ENCODE results near the gene PPP2R2D. TPM values are rescaled to one million over a fixed set of nuclear protein-coding genes. Genes with fewer than 3 reads are reported as not detected.
A peak's percentile ranks its signal among the peaks of the same experiment; 100 is the strongest.

PPP2R2D gene
- total RNA-seq, 2 donors from 2014 or later: 23.5 to 23.7 TPM

- DNase-seq (ENCODE audit: low spot score): peak; percentile 60
- intact Hi-C loops (cut with DNase I): no loop called here
These were observed 53.7 kb downstream of the PPP2R2D start for GRCh38 chr10:131954356-131954965.

- intact Hi-C loops (cut with DNase I): no loop called here
- peak; percentile 55 for DNase-seq (ENCODE audit: low spot score)
These were observed 55.0 kb downstream of the PPP2R2D start for GRCh38 chr10:131955591-131956340.

- no peak for DNase-seq (ENCODE audit: low spot score)
- intact Hi-C loops (cut with DNase I): no loop called here
These were observed 59.0 kb downstream of the PPP2R2D start for GRCh38 chr10:131959841-131960240.

GRCh38 chr10:131960631-131961046 lies 59.8 kb downstream of the PPP2R2D start:
- peak; percentile 64 for DNase-seq (ENCODE audit: low spot score)
- intact Hi-C loops (cut with DNase I): no loop called here

- intact Hi-C loops (cut with DNase I): no loop called here
- peak; percentile 78 for DNase-seq (ENCODE audit: low spot score)
These were observed 60.4 kb downstream of the PPP2R2D start for GRCh38 chr10:131961047-131961776.

- DNase-seq (ENCODE audit: low spot score): peak; percentile 45
- intact Hi-C loops (cut with DNase I): no loop called here
These were observed 61.2 kb downstream of the PPP2R2D start for GRCh38 chr10:131961777-131962662.

GRCh38 chr10:131963350-131963749 lies 62.5 kb downstream of the PPP2R2D start:
- DNase-seq (ENCODE audit: low spot score): peak; percentile 75
- intact Hi-C loops (cut with DNase I): no loop called here

- DNase-seq (ENCODE audit: low spot score): peak; percentile 62
- intact Hi-C loops (cut with DNase I): no loop called here
These were observed 63.0 kb downstream of the PPP2R2D start for GRCh38 chr10:131963811-131964210.

GRCh38 chr10:131964298-131964697 lies 63.5 kb downstream of the PPP2R2D start:
- DNase-seq (ENCODE audit: low spot score): no peak
- intact Hi-C loops (cut with DNase I): no loop called here

GRCh38 chr10:131968949-131969348 lies 68.1 kb downstream of the PPP2R2D start:
- DNase-seq (ENCODE audit: low spot score): no peak
- intact Hi-C loops (cut with DNase I): no loop called here

GRCh38 chr10:131970946-131971345 lies 70.1 kb downstream of the PPP2R2D start:
- DNase-seq (ENCODE audit: low spot score): no peak
- intact Hi-C loops (cut with DNase I): no loop called here

- DNase-seq (ENCODE audit: low spot score): no peak
- intact Hi-C loops (cut with DNase I): no loop called here
These were observed 70.8 kb downstream of the PPP2R2D start for GRCh38 chr10:131971591-131971990.

- peak; percentile 80 for DNase-seq (ENCODE audit: low spot score)
- intact Hi-C loops (cut with DNase I): no loop called here
These were observed 71.8 kb downstream of the PPP2R2D start for GRCh38 chr10:131972474-131973071.

- DNase-seq (ENCODE audit: low spot score): peak; percentile 75
- intact Hi-C loops (cut with DNase I): no loop called here
These were observed 72.5 kb downstream of the PPP2R2D start for GRCh38 chr10:131973160-131973951.

- intact Hi-C loops (cut with DNase I): no loop called here
- peak; percentile 30 for DNase-seq (ENCODE audit: low spot score)
These were observed 73.4 kb downstream of the PPP2R2D start for GRCh38 chr10:131974034-131974817.

- intact Hi-C loops (cut with DNase I): no loop called here
These were observed 74.2 kb downstream of the PPP2R2D start for GRCh38 chr10:131975003-131975402.

GRCh38 chr10:131975796-131976195 lies 75.0 kb downstream of the PPP2R2D start:
- intact Hi-C loops (cut with DNase I): no loop called here
- DNase-seq (ENCODE audit: low spot score): peak; percentile 44

More at GRCh38 chr10:131975003-131975402, 74.2 kb downstream of the PPP2R2D start:
- DNase-seq (ENCODE audit: low spot score): peak; percentile 30

All from posterior vena cava (tissue), 2 donors.